ENCODE data around the gene PLD4.
"Not testable (repeated sequence)": the region's sequence is repeated elsewhere in the genome, so short reads cannot be mapped to it uniquely, and the experiment has no call there.

- TF ChIP-seq POLR2A (IDR thresholded peaks at IDR 0.05; ENCODE audit: low read depth, low read length); TAF1 (IDR thresholded peaks at IDR 0.05; ENCODE audit: borderline replicate concordance, low read depth, low read length); POLR2AphosphoS5 (IDR thresholded peaks at IDR 0.05; ENCODE audit: low read depth, low read length): not testable (repeated sequence)
Observed at GRCh38 chr14:104945266-104945665, 20.6 kb downstream of the PLD4 start.

Data from GM12892 (cell line).